ENCODE results near the gene FABP1. TPM values are rescaled to one million over a fixed set of nuclear protein-coding genes. Genes with fewer than 3 reads are reported as not detected.

FABP1 gene
- total RNA-seq, 4 donors from 2014 or later: 0.41 to 11.6 (median 5.2) TPM

DNA sequence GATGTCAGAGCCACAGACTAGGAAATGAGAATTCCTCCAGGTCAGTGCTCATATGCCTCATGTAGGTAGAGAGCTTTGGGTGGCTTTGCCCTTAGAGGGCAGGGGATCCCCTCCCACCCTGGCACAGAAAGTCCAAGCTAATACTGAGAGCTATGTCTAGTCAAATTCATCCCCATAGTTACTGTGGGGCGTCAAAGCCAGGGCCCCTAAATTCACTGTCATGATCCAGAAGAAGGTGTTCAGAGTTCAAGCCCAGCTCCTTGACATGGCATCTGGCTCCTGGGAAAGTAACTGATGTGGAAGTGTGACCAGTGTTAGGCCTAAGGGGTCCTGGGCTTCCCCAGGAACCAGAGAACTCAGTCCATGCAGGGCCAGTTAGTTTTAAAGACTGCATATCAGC, 44.1 kb upstream of the FABP1 start:
- TF ChIP-seq POLR2A (IDR thresholded peaks at IDR 0.05): no peak
- TF ChIP-seq, protein P1, sequence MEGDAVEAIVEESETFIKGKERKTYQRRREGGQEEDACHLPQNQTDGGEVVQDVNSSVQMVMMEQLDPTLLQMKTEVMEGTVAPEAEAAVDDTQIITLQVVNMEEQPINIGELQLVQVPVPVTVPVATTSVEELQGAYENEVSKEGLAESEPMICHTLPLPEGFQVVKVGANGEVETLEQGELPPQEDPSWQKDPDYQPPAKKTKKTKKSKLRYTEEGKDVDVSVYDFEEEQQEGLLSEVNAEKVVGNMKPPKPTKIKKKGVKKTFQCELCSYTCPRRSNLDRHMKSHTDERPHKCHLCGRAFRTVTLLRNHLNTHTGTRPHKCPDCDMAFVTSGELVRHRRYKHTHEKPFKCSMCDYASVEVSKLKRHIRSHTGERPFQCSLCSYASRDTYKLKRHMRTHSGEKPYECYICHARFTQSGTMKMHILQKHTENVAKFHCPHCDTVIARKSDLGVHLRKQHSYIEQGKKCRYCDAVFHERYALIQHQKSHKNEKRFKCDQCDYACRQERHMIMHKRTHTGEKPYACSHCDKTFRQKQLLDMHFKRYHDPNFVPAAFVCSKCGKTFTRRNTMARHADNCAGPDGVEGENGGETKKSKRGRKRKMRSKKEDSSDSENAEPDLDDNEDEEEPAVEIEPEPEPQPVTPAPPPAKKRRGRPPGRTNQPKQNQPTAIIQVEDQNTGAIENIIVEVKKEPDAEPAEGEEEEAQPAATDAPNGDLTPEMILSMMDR (IDR thresholded peaks at IDR 0.05 in 4 of 5, conservative IDR thresholded peaks at IDR 0.05 in 1 of 5): no peak
- Histone ChIP-seq H3K4me3 (no peak overlapping the region), H3K27me3 (no peaks in the 10 kb centered on the region), H3K9me3 (no peaks in the 10 kb centered on the region), H3K4me1 (peaks cover 47 to 54% of the 10 kb centered on the region in 2 donors), H3K36me3 (no peaks in the 10 kb centered on the region), H3K27ac (peak overlapping the region in 3 of 4 donors; percentile 96 to 98 (median 97))
- intact Hi-C loops (cut with DNase I; ENCODE audit: low total_unique reads) (loop anchor here (10.0 kb wide), 1 partner anchor 493 kb away; no protein-coding TSS in a partner anchor), in situ Hi-C loops (cut with MboI; ENCODE audit: low sequenced_read_pairs in 4 of 4) (no loop called here)
- ATAC-seq: no peak
- no peak for DNase-seq

DNA sequence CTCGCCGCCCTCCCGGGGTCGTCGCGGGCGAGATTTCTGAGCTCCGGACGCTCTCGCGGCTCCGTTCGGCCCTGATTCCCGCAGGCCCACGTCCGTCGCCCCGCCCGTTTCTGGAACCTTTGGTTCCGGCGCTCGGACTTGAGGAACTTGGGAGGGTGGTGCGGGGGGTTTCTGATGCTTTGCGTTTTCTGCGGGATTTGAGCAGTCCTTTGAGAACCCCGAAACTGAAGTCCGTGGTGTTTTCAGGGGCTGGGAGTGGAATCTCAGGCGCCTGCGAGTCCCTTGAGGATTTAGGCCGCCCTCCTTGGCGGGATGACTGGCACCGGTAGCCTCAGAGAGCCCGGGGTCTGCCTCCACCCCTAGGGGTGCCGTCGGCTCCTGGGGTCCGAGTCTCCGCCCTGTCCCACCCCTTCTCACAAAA, 42.6 kb upstream of the FABP1 start:
- H3K9me3 ChIP-seq: no peaks in the 10 kb centered on the region
- intact Hi-C loops (cut with DNase I; ENCODE audit: low total_unique reads): loop anchor here (10.0 kb wide), 1 partner anchor 494 kb away; no protein-coding TSS in a partner anchor
- peak overlapping the region; percentile 62 to 98 (median 96) for H3K27ac ChIP-seq
- H3K36me3 ChIP-seq: no peaks in the 10 kb centered on the region
- TF ChIP-seq, protein P1 (IDR thresholded peaks at IDR 0.05 in 4 of 5, conservative IDR thresholded peaks at IDR 0.05 in 1 of 5): no peak
- TF ChIP-seq POLR2A (IDR thresholded peaks at IDR 0.05): peak in 1 of 2 donors; percentile 13
- no peaks in the 10 kb centered on the region for H3K27me3 ChIP-seq
- H3K4me3 ChIP-seq: peak overlapping the region; percentile 60 to 90 (median 86)
- H3K4me1 ChIP-seq: peaks cover 44 to 55% of the 10 kb centered on the region in 2 donors
- ATAC-seq (peak; percentile 13 to 27), DNase-seq (no peak)
- in situ Hi-C loops (cut with MboI; ENCODE audit: low sequenced_read_pairs in 4 of 4): no loop called here

DNA sequence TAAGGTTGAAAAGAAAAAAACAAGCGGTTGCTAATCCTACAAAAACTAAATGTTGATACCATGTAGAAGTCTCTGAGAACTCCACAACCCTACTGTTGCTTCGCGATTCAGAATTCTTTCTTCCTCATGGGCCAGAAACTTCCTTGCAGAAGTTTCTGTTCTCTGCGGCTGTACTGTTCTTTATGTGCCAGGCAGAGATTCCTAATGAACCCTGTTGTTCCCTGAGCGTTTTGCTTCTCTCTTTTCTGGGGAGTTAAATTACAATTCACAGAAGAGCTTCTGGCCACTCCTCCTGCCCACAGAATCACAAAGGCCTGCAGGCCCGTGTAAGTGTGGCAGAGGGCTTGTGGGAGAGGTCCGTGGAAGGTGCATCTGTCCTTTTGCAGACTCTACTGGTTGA, 40.5 kb upstream of the FABP1 start:
- no peaks in the 10 kb centered on the region for H3K9me3 ChIP-seq
- TF ChIP-seq POLR2A (IDR thresholded peaks at IDR 0.05): no peak
- TF ChIP-seq, protein P1 (IDR thresholded peaks at IDR 0.05 in 4 of 5, conservative IDR thresholded peaks at IDR 0.05 in 1 of 5): no peak
- no peak for DNase-seq
- H3K36me3 ChIP-seq: no peaks in the 10 kb centered on the region
- in situ Hi-C loops (cut with MboI; ENCODE audit: low sequenced_read_pairs in 4 of 4) (no loop called here), intact Hi-C loops (cut with DNase I; ENCODE audit: low total_unique reads) (loop anchor here (5.0 kb wide), 1 partner anchor 151 kb away; the partner anchor contains the start of gene RNU2-63P)
- H3K4me1 ChIP-seq: peaks cover 48 to 56% of the 10 kb centered on the region in 2 donors
- no peak overlapping the region for H3K4me3 ChIP-seq
- no peaks in the 10 kb centered on the region for H3K27me3 ChIP-seq
- peak overlapping the region; percentile 62 to 98 (median 96) for H3K27ac ChIP-seq
- ATAC-seq: no peak

DNA sequence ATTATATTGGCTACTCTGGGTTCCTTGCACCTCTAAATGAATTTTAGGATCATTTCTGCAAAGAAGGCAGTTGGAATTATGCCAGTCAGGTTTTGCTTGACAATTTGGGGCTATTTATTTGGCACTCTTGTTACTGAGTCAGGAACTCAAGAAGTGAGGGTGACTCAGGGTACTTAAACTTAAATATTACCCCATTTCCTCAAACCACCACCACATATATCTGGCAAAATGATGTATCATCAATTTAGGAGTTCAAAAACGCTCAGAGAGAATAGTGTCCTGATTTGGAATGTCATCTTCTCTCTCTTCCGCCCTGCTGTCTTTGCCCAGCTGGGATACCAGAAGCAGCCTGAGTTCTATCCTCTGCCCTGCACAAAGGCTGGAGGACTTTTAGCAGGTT, 39.9 kb upstream of the FABP1 start:
- intact Hi-C loops (cut with DNase I; ENCODE audit: low total_unique reads) (loop anchor here (5.0 kb wide), 1 partner anchor 150 kb away; the partner anchor contains the start of gene RNU2-63P), in situ Hi-C loops (cut with MboI; ENCODE audit: low sequenced_read_pairs in 4 of 4) (no loop called here)
- Histone ChIP-seq H3K27ac (peak overlapping the region; percentile 62 to 98 (median 96)), H3K27me3 (no peaks in the 10 kb centered on the region), H3K9me3 (no peaks in the 10 kb centered on the region), H3K4me3 (no peak overlapping the region), H3K4me1 (peaks cover 44 to 54% of the 10 kb centered on the region in 2 donors), H3K36me3 (no peaks in the 10 kb centered on the region)
- TF ChIP-seq, protein P1 (IDR thresholded peaks at IDR 0.05 in 4 of 5, conservative IDR thresholded peaks at IDR 0.05 in 1 of 5): no peak
- TF ChIP-seq POLR2A (IDR thresholded peaks at IDR 0.05): no peak
- no peak for DNase-seq
- ATAC-seq: no peak
